NT2/D1 (cell line): Measurements from ENCODE around the gene MYO9B.

Experiments used
- SUZ12 ChIP-seq: IDR thresholded peaks from 2 replicates; pipeline ENCODE4 v1.6.1; 2011; ENCODE audit not compliant: insufficient read length, insufficient read depth; ENCODE audit errors: extremely low read depth
- YY1 ChIP-seq: IDR thresholded peaks from 2 replicates; pipeline ENCODE4 v1.6.1; 2011; ENCODE audit not compliant: insufficient read length, insufficient read depth
- ZNF274 ChIP-seq: IDR thresholded peaks from 2 replicates; pipeline ENCODE4 v1.6.1; 2011; ENCODE audit warnings: mild to moderate bottlenecking, low read depth, low read length

DNA sequence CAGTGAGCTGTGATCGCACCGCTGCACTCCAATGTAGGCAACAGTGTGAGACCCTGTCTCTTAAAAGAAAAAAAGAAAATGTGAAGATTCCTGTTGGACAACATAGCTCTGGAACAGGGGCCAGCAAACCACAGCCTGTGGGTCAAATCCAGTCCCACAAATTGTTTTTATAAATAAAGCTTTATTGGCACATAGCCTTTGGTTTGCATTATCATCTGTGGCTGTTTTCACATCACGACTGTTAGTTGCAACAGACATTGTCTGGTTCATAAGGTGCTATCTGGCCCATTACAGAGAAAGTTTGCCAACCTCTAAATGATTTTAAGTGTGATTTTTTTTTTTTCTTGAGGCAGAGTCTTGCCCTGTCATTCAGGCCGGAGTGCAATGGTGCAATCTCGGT is 90.1 kb downstream of the MYO9B start:
- no peak for TF ChIP-seq ZNF274
- TF ChIP-seq YY1, result no peak
- TF ChIP-seq SUZ12, result no peak
